Osteocyte (in vitro differentiated cells): ENCODE data around the gene PARP15. TPM values are rescaled to one million over a fixed set of nuclear protein-coding genes. Genes with fewer than 3 reads are reported as not detected.

Source experiments
- DNase-seq: peaks from one replicate; pipeline ENCODE4 v3.0.0; 2021; ENCODE audit warnings: mixed read lengths; ENCODE audit not compliant: unreplicated experiment; ENCODE audit errors: extremely low spot score
- H3K27ac Mint-ChIP-seq: one replicate; pipeline ENCODE4 v1.8.0; 2021; ENCODE audit warnings: mild to moderate bottlenecking, mixed read lengths; ENCODE audit not compliant: unreplicated experiment
- H3K27me3 Mint-ChIP-seq: one replicate; pipeline ENCODE4 v1.8.0; 2021; ENCODE audit warnings: mixed read lengths; ENCODE audit not compliant: unreplicated experiment
- H3K36me3 Mint-ChIP-seq: one replicate; pipeline ENCODE4 v1.8.0; 2021; ENCODE audit warnings: mixed read lengths; ENCODE audit not compliant: unreplicated experiment
- H3K4me1 Mint-ChIP-seq: one replicate; pipeline ENCODE4 v1.8.0; 2021; ENCODE audit warnings: mixed read lengths; ENCODE audit not compliant: unreplicated experiment
- H3K4me3 Mint-ChIP-seq: one replicate; pipeline ENCODE4 v1.8.0; 2021; ENCODE audit warnings: mild to moderate bottlenecking, moderate library complexity, mixed read lengths; ENCODE audit not compliant: unreplicated experiment
- H3K9me3 Mint-ChIP-seq: one replicate; pipeline ENCODE4 v1.8.0; 2021; ENCODE audit warnings: mixed read lengths; ENCODE audit not compliant: unreplicated experiment
- total RNA-seq: library from RNA; stranded (reverse); gene quantifications from 2 replicates; pipeline ENCODE4 v1.2.1, GENCODE V29; 2021
- TF ChIP-seq, protein P1 (sequence below): fragments of 200-600 bp; sonication (generic); IDR thresholded peaks from 2 replicates; pipeline ENCODE4 v1.5.0; 2021; ENCODE audit warnings: antibody characterized with exemption, mild to moderate bottlenecking, moderate library complexity

PARP15 gene
- total RNA-seq, 1 donor from 2014 or later: 0.08 TPM

DNA sequence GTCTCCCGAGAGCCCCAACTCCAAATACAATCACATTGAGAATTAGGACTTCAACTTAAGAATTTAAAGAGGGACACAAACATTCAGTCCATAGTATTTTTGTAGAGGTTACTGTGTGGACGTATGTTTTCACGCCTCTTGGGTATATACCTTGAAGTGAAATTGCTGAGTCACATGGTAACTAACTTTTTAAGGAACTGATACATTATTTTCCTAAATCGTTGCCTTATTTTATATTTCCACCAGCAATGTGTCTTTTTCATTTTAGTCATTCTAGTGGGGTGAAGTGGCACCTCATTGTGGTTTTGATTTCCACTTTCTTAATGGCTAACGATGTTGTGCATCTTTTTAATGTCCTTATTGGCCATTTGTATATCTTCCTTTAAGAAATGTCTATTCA lies 11.8 kb downstream of the PARP15 start:
- no peak overlapping the region for H3K4me3 Mint-ChIP-seq
- no peaks in the 10 kb centered on the region for H3K36me3 Mint-ChIP-seq
- no peaks in the 10 kb centered on the region for H3K9me3 Mint-ChIP-seq
- H3K4me1 Mint-ChIP-seq: no peaks in the 10 kb centered on the region
- no peak for DNase-seq
- H3K27ac Mint-ChIP-seq: no peak overlapping the region
- TF ChIP-seq, protein P1, sequence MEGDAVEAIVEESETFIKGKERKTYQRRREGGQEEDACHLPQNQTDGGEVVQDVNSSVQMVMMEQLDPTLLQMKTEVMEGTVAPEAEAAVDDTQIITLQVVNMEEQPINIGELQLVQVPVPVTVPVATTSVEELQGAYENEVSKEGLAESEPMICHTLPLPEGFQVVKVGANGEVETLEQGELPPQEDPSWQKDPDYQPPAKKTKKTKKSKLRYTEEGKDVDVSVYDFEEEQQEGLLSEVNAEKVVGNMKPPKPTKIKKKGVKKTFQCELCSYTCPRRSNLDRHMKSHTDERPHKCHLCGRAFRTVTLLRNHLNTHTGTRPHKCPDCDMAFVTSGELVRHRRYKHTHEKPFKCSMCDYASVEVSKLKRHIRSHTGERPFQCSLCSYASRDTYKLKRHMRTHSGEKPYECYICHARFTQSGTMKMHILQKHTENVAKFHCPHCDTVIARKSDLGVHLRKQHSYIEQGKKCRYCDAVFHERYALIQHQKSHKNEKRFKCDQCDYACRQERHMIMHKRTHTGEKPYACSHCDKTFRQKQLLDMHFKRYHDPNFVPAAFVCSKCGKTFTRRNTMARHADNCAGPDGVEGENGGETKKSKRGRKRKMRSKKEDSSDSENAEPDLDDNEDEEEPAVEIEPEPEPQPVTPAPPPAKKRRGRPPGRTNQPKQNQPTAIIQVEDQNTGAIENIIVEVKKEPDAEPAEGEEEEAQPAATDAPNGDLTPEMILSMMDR: no peak
- peaks cover 52% of the 10 kb centered on the region for H3K27me3 Mint-ChIP-seq

DNA sequence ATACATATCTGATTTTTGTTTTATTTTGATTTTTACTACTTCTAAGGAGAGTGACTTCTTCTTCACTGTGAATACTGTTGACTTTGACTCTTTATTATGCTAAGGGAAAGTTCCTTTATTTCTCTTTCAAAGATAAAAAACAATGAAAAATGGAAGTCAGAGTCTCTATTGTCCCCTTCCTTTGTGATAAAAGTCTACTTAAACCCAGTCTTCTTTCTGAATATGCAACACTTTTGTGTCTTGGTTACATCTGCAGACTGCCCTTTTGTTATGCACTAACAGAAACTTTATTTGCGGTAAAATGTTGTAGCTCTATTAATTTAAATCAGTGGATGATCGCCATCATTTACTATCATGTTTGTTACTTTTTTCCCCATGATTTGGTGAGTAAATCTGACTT lies 13.2 kb downstream of the PARP15 start:
- no peak overlapping the region for H3K27ac Mint-ChIP-seq
- no peak overlapping the region for H3K4me3 Mint-ChIP-seq
- H3K9me3 Mint-ChIP-seq: no peaks in the 10 kb centered on the region
- DNase-seq: no peak
- H3K36me3 Mint-ChIP-seq: no peaks in the 10 kb centered on the region
- TF ChIP-seq, protein P1: no peak
- no peaks in the 10 kb centered on the region for H3K4me1 Mint-ChIP-seq
- H3K27me3 Mint-ChIP-seq: peaks cover 55% of the 10 kb centered on the region

DNA sequence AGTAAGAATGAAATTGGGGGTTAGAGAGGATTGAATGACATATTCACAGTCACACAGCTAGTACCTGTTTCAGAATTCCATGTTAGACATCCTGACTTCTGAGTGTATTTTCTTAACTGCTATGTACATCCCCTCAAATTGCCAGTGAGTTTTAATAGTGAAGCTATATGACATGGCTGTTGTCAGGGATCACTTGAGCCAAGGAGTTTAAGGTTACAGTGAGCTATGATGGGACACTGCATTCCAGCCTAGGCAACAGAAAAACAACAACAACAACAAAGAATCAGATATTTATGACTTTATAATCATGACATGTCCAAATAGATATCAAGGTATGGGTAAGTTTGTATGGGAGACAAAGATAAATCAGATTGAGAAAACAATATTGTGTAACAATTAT lies 16.6 kb downstream of the PARP15 start:
- H3K27ac Mint-ChIP-seq: no peak overlapping the region
- H3K9me3 Mint-ChIP-seq: no peaks in the 10 kb centered on the region
- H3K36me3 Mint-ChIP-seq: no peaks in the 10 kb centered on the region
- peaks cover 57% of the 10 kb centered on the region for H3K27me3 Mint-ChIP-seq
- TF ChIP-seq, protein P1: no peak
- H3K4me3 Mint-ChIP-seq: no peak overlapping the region
- DNase-seq: no peak
- H3K4me1 Mint-ChIP-seq: no peaks in the 10 kb centered on the region

DNA sequence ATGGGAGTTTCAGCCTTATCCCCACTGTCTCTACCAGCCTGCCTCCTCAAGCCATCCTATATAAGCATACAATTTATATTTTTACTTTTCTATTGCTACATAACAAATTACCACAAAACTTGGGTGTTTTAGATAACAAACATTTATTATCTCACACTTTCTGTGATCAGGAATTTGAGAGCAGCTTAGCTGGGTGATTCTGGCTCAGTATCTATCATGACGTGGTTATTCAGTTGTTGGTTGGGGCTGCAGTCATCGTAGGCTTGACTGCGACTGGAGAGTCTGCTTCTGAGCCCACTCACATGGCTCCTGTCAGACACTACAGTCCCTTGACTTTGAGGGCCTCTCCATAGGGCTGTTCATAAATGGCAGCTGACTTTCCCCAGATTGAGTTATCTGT lies 20.7 kb downstream of the PARP15 start:
- TF ChIP-seq, protein P1: no peak
- H3K36me3 Mint-ChIP-seq: no peaks in the 10 kb centered on the region
- H3K4me3 Mint-ChIP-seq: no peak overlapping the region
- no peaks in the 10 kb centered on the region for H3K9me3 Mint-ChIP-seq
- H3K27ac Mint-ChIP-seq: no peak overlapping the region
- DNase-seq: no peak
- H3K4me1 Mint-ChIP-seq: no peaks in the 10 kb centered on the region
- peaks cover 61% of the 10 kb centered on the region for H3K27me3 Mint-ChIP-seq

DNA sequence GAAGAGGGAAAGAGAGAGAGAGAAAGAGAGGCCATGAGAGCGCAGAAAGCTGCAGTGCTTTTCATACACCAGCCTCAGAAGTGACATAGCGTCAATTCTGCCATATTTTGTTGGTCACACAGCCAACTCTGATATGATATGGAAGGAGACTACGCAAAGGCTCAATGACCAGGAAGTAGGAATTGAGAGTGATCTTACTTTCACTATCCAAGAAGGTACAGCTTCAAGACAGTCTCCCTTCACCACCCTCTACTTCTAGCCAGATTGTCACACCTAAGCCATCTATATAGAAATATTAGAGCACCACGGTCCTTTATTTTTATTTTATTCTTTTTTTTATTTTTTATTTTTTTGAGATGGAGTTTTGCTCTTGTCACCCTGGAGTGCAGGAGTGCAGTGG lies 21.1 kb downstream of the PARP15 start:
- H3K27me3 Mint-ChIP-seq: peaks cover 61% of the 10 kb centered on the region
- no peak for DNase-seq
- H3K4me3 Mint-ChIP-seq: no peak overlapping the region
- TF ChIP-seq, protein P1: no peak
- no peak overlapping the region for H3K27ac Mint-ChIP-seq
- H3K4me1 Mint-ChIP-seq: no peaks in the 10 kb centered on the region
- no peaks in the 10 kb centered on the region for H3K36me3 Mint-ChIP-seq
- no peaks in the 10 kb centered on the region for H3K9me3 Mint-ChIP-seq
